GM18867 (cell line): ENCODE measurements around the gene SMARCE1.

Experiments used
- ATAC-seq: cut with Tn5 transposase; IDR thresholded peaks from one replicate; pipeline ENCODE4 v1.9.1; 2021; ENCODE audit warnings: mild to moderate bottlenecking, moderate library complexity; ENCODE audit not compliant: unreplicated experiment

Gene SMARCE1

GRCh38 chr17:40646791-40647623, 611 bp downstream of the SMARCE1 start:
- peak; percentile 41 for ATAC-seq

GRCh38 chr17:40645943-40646342, 1.7 kb downstream of the SMARCE1 start:
- ATAC-seq, result no peak

- ATAC-seq, result no peak
Observed at GRCh38 chr17:40645291-40645690, 2.3 kb downstream of the SMARCE1 start.

- ATAC-seq, result no peak
Observed at GRCh38 chr17:40637931-40638330, 9.7 kb downstream of the SMARCE1 start.

GRCh38 chr17:40633871-40634270, 13.7 kb downstream of the SMARCE1 start:
- no peak for ATAC-seq

GRCh38 chr17:40632216-40632615, 15.4 kb downstream of the SMARCE1 start:
- ATAC-seq, result no peak

- ATAC-seq, result no peak
Observed at GRCh38 chr17:40629842-40630241, 17.8 kb downstream of the SMARCE1 start.

- no peak for ATAC-seq
Observed at GRCh38 chr17:40625311-40625710, 22.3 kb downstream of the SMARCE1 start.

- no peak for ATAC-seq
Observed at GRCh38 chr17:40623419-40624210, 24.0 kb downstream of the SMARCE1 start.

GRCh38 chr17:40622509-40622928, 25.1 kb downstream of the SMARCE1 start:
- no peak for ATAC-seq

GRCh38 chr17:40621578-40621977, 26.0 kb downstream of the SMARCE1 start:
- ATAC-seq, result no peak

- ATAC-seq, result no peak
Observed at GRCh38 chr17:40621019-40621418, 26.6 kb downstream of the SMARCE1 start.

GRCh38 chr17:40618754-40619625, 28.6 kb downstream of the SMARCE1 start:
- no peak for ATAC-seq

GRCh38 chr17:40617678-40618240, 29.9 kb downstream of the SMARCE1 start:
- ATAC-seq, result no peak

GRCh38 chr17:40616592-40616991, 31.0 kb downstream of the SMARCE1 start:
- no peak for ATAC-seq

- ATAC-seq, result no peak
Observed at GRCh38 chr17:40615841-40616476, 31.7 kb downstream of the SMARCE1 start.

GRCh38 chr17:40615068-40615840, 32.4 kb downstream of the SMARCE1 start:
- ATAC-seq, result peak; percentile 63

- no peak for ATAC-seq
Observed at GRCh38 chr17:40614431-40615067, 33.1 kb downstream of the SMARCE1 start.
